ENCODE results near the gene CTNNA2.

CTNNA2 gene

GRCh38 chr2:79941179-79941578, 428.3 kb downstream of the CTNNA2 start:
- DNase-seq, result no peak

- DNase-seq, result no peak
Measured at GRCh38 chr2:79944205-79944604, 431.4 kb downstream of the CTNNA2 start.

GRCh38 chr2:79945653-79946445, 433.0 kb downstream of the CTNNA2 start:
- no peak for DNase-seq

GRCh38 chr2:79947751-79948150, 434.9 kb downstream of the CTNNA2 start:
- DNase-seq, result no peak

- DNase-seq, result no peak
Measured at GRCh38 chr2:79950526-79950925, 437.7 kb downstream of the CTNNA2 start.

GRCh38 chr2:79952616-79953015, 439.8 kb downstream of the CTNNA2 start:
- no peak for DNase-seq

GRCh38 chr2:79960035-79960434, 447.2 kb downstream of the CTNNA2 start:
- DNase-seq, result no peak

GRCh38 chr2:79960519-79960918, 447.7 kb downstream of the CTNNA2 start:
- DNase-seq, result no peak

GRCh38 chr2:79964966-79965365, 452.1 kb downstream of the CTNNA2 start:
- DNase-seq, result no peak

- no peak for DNase-seq
Measured at GRCh38 chr2:79966369-79966768, 453.5 kb downstream of the CTNNA2 start.

- no peak for DNase-seq
Measured at GRCh38 chr2:79966882-79967281, 454.0 kb downstream of the CTNNA2 start.

- DNase-seq, result no peak
Measured at GRCh38 chr2:79971807-79972206, 459.0 kb downstream of the CTNNA2 start.

GRCh38 chr2:79972661-79973060, 459.8 kb downstream of the CTNNA2 start:
- DNase-seq, result no peak

- no peak for DNase-seq
Measured at GRCh38 chr2:79975791-79976565, 463.1 kb downstream of the CTNNA2 start.

- no peak for DNase-seq
Measured at GRCh38 chr2:79977792-79978191, 464.9 kb downstream of the CTNNA2 start.

- no peak for DNase-seq
Measured at GRCh38 chr2:79980116-79980515, 467.3 kb downstream of the CTNNA2 start.

- DNase-seq, result no peak
Measured at GRCh38 chr2:79980816-79981215, 468.0 kb downstream of the CTNNA2 start.

- DNase-seq, result no peak
Measured at GRCh38 chr2:79981316-79981715, 468.5 kb downstream of the CTNNA2 start.

GRCh38 chr2:79982445-79982844, 469.6 kb downstream of the CTNNA2 start:
- DNase-seq, result no peak

- DNase-seq, result no peak
Measured at GRCh38 chr2:79984476-79984875, 471.6 kb downstream of the CTNNA2 start.

- no peak for DNase-seq
Measured at GRCh38 chr2:79985145-79985544, 472.3 kb downstream of the CTNNA2 start.

GRCh38 chr2:79985571-79985970, 472.7 kb downstream of the CTNNA2 start:
- no peak for DNase-seq

GRCh38 chr2:79993144-79993543, 480.3 kb downstream of the CTNNA2 start:
- no peak for DNase-seq

GRCh38 chr2:79994161-79994560, 481.3 kb downstream of the CTNNA2 start:
- no peak for DNase-seq

All from NCI-H2029 treated with DMSO at 0.1 percent for 48 hours (cell line).